ENCODE data around the gene RTL1.
A peak's percentile ranks its signal among the peaks of the same experiment; 100 is the strongest.

RTL1 gene

GRCh38 chr14:100900837-100901390 is 2.6 kb downstream of the RTL1 start:
- Histone ChIP-seq H3K27me3 (ENCODE audit: insufficient read depth, poor library complexity, severe bottlenecking) (peaks cover 27% of the 10 kb centered on the region), H3K27ac (replicated peaks) (no peak overlapping the region), H3K4me3 (replicated peaks; ENCODE audit: insufficient read depth, low read length) (no peak overlapping the region)
- TF ChIP-seq SPI1 (IDR thresholded peaks at IDR 0.05; ENCODE audit: borderline replicate concordance, low read depth) (no peak), POLR2AphosphoS5 (IDR thresholded peaks at IDR 0.05; ENCODE audit: low read depth) (no peak), CTCF (IDR thresholded peaks at IDR 0.05; ENCODE audit: insufficient read depth, low read length) (no peak), GABPA (IDR thresholded peaks at IDR 0.05; ENCODE audit: low read depth) (no peak)
- TF ChIP-seq, protein P1, sequence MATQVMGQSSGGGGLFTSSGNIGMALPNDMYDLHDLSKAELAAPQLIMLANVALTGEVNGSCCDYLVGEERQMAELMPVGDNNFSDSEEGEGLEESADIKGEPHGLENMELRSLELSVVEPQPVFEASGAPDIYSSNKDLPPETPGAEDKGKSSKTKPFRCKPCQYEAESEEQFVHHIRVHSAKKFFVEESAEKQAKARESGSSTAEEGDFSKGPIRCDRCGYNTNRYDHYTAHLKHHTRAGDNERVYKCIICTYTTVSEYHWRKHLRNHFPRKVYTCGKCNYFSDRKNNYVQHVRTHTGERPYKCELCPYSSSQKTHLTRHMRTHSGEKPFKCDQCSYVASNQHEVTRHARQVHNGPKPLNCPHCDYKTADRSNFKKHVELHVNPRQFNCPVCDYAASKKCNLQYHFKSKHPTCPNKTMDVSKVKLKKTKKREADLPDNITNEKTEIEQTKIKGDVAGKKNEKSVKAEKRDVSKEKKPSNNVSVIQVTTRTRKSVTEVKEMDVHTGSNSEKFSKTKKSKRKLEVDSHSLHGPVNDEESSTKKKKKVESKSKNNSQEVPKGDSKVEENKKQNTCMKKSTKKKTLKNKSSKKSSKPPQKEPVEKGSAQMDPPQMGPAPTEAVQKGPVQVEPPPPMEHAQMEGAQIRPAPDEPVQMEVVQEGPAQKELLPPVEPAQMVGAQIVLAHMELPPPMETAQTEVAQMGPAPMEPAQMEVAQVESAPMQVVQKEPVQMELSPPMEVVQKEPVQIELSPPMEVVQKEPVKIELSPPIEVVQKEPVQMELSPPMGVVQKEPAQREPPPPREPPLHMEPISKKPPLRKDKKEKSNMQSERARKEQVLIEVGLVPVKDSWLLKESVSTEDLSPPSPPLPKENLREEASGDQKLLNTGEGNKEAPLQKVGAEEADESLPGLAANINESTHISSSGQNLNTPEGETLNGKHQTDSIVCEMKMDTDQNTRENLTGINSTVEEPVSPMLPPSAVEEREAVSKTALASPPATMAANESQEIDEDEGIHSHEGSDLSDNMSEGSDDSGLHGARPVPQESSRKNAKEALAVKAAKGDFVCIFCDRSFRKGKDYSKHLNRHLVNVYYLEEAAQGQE (IDR thresholded peaks at IDR 0.05; ENCODE audit: insufficient replicate concordance, low read depth): no peak
- peak in 1 of 2 experiments; percentile 17 for DNase-seq (ENCODE audit: low read depth in 1 of 2, low spot score in 1 of 2)

GRCh38 chr14:100899884-100900771 is 3.4 kb downstream of the RTL1 start:
- H3K27me3 ChIP-seq (ENCODE audit: insufficient read depth, poor library complexity, severe bottlenecking): peaks cover 27% of the 10 kb centered on the region
- TF ChIP-seq, protein P1 (IDR thresholded peaks at IDR 0.05; ENCODE audit: insufficient replicate concordance, low read depth): no peak
- TF ChIP-seq POLR2AphosphoS5 (IDR thresholded peaks at IDR 0.05; ENCODE audit: low read depth) (no peak), CTCF (IDR thresholded peaks at IDR 0.05; ENCODE audit: insufficient read depth, low read length) (no peak), SPI1 (IDR thresholded peaks at IDR 0.05; ENCODE audit: borderline replicate concordance, low read depth) (no peak), GABPA (IDR thresholded peaks at IDR 0.05; ENCODE audit: low read depth) (no peak)
- H3K27ac ChIP-seq (replicated peaks): no peak overlapping the region
- H3K4me3 ChIP-seq (replicated peaks; ENCODE audit: insufficient read depth, low read length): no peak overlapping the region
- no peak for DNase-seq (ENCODE audit: low read depth in 1 of 2, low spot score in 1 of 2)

- TF ChIP-seq GABPA (IDR thresholded peaks at IDR 0.05; ENCODE audit: low read depth) (no peak), CTCF (IDR thresholded peaks at IDR 0.05; ENCODE audit: insufficient read depth, low read length) (no peak), SPI1 (IDR thresholded peaks at IDR 0.05; ENCODE audit: borderline replicate concordance, low read depth) (no peak), POLR2AphosphoS5 (IDR thresholded peaks at IDR 0.05; ENCODE audit: low read depth) (no peak)
- TF ChIP-seq, protein P1 (IDR thresholded peaks at IDR 0.05; ENCODE audit: insufficient replicate concordance, low read depth): no peak
- no peak overlapping the region for H3K27ac ChIP-seq (replicated peaks)
- no peak for DNase-seq (ENCODE audit: low read depth in 1 of 2, low spot score in 1 of 2)
- peaks cover 26% of the 10 kb centered on the region for H3K27me3 ChIP-seq (ENCODE audit: insufficient read depth, poor library complexity, severe bottlenecking)
- no peak overlapping the region for H3K4me3 ChIP-seq (replicated peaks; ENCODE audit: insufficient read depth, low read length)
These were observed 4.3 kb downstream of the RTL1 start for GRCh38 chr14:100898935-100899883.

Measured in HL-60 (cell line).